HepG2 (cell line): ENCODE data around the gene ALDH3A1.

ENCODE experiments used
- DPF2 ChIP-seq: sonication (generic); formaldehyde crosslinking; IDR thresholded peaks from 2 replicates; pipeline ENCODE4 v1.4.0; 2020; ENCODE audit warnings: mild to moderate bottlenecking, low read depth, missing genetic modification reagents, borderline replicate concordance
- EZH2 ChIP-seq: conservative IDR thresholded peaks from 2 replicates; pipeline ENCODE4 v1.6.1; 2012; ENCODE audit warnings: mild to moderate bottlenecking, low read depth, low read length, moderate library complexity
- TARDBP ChIP-seq: sonication (generic); formaldehyde crosslinking; IDR thresholded peaks from 2 replicates; pipeline ENCODE4 v1.8.0; 2022; ENCODE audit warnings: mild to moderate bottlenecking, missing genetic modification reagents
- ZBTB42 ChIP-seq: sonication (generic); formaldehyde crosslinking; IDR thresholded peaks from 2 replicates; pipeline ENCODE4 v1.5.0; 2020; ENCODE audit warnings: mild to moderate bottlenecking, missing genetic modification reagents
- ZBTB44 ChIP-seq: sonication (generic); formaldehyde crosslinking; IDR thresholded peaks from 2 replicates; pipeline ENCODE4 v1.4.0; 2020; ENCODE audit warnings: missing genetic modification reagents
- ZNF121 ChIP-seq: sonication (generic); formaldehyde crosslinking; IDR thresholded peaks from 2 replicates; pipeline ENCODE4 v1.5.0; 2020; ENCODE audit warnings: mild to moderate bottlenecking, missing genetic modification reagents
- ZNF138 ChIP-seq: sonication (generic); formaldehyde crosslinking; IDR thresholded peaks from 2 replicates; pipeline ENCODE4 v1.5.0; 2020; ENCODE audit warnings: mild to moderate bottlenecking, low read depth, missing genetic modification reagents

DNA sequence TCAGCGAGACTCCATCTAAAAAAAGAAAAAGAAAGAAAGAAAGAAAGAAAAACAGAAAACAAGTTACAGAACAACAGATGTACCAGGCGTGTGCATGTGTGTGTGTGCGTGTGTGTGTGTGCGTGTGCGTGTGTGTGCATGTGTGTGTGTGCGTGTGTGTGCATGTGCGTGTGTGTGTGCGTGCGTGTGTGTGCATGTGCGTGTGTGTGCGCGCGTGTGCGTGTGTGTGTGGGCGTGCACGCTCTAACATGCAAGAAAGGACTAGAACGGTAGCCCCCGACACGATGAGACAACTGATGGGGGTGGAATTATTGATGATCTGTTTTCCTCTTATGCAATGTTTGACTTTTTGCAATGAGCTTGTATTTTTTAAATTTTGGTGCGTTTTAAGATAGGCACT lies 1.6 kb downstream of the ALDH3A1 start:
- TF ChIP-seq DPF2 (no peak), ZBTB42 (CRISPR knock-in tag) (no peak), TARDBP (CRISPR knock-in tag) (no peak), ZNF121 (CRISPR knock-in tag) (no peak), EZH2 (no peak), ZBTB44 (CRISPR knock-in tag) (no peak), ZNF138 (CRISPR knock-in tag) (no peak)
